ENCODE measurements around the gene HDAC4.

The HDAC4 gene

GRCh38 chr2:239146741-239147181 lies 254.1 kb downstream of the HDAC4 start:
- peaks cover 17% of the 10 kb centered on the region for H3K4me1 Mint-ChIP-seq
- CTCF ChIA-PET = no interaction called here
- no peak overlapping the region for H3K27ac Mint-ChIP-seq
- H3K9me3 Mint-ChIP-seq = peaks cover 11% of the 10 kb centered on the region
- DNase-seq = no peak
- peaks cover 67% of the 10 kb centered on the region for H3K36me3 Mint-ChIP-seq
- H3K4me3 Mint-ChIP-seq = no peak overlapping the region
- H3K27me3 Mint-ChIP-seq = no peaks in the 10 kb centered on the region

DNA sequence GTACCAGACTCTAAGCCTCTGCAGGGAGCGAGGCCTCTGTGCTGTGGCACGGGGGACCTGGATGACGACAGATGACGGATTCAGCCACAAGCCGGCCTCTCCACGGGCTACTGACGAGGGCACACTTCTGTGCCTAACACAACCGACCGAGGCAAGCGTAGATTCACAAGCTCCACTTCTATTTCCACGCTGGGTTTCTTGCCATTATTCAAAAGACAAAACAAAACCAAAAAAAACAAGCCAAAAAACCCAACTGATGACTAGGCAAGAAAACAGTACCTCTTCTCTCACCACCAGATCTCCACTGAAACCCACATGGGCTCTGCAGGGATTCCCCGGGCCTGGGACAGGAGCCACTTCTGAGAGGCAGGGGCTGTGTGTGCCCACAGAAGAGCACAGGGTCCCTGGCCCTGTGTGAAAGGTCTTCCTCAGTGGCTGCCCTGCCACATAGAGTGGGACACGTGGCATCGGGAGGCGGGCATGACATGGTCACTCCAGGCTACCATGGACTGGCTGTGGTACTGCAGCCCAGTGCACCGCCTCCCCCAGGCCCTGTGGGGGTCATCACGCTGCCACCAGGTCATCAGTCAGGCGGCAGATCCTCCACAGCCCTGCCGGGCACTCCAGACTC lies 254.7 kb downstream of the HDAC4 start:
- DNase-seq = no peak
- Mint-ChIP-seq H3K9me3 (peaks cover 11% of the 10 kb centered on the region), H3K27ac (no peak overlapping the region), H3K27me3 (no peaks in the 10 kb centered on the region), H3K36me3 (peaks cover 68% of the 10 kb centered on the region), H3K4me3 (no peak overlapping the region), H3K4me1 (peaks cover 10% of the 10 kb centered on the region)
- CTCF ChIA-PET = interaction anchor here (4.5 kb wide), 1 partner anchor 121 kb away, joined by 24 read pairs; no protein-coding TSS in a partner anchor

DNA sequence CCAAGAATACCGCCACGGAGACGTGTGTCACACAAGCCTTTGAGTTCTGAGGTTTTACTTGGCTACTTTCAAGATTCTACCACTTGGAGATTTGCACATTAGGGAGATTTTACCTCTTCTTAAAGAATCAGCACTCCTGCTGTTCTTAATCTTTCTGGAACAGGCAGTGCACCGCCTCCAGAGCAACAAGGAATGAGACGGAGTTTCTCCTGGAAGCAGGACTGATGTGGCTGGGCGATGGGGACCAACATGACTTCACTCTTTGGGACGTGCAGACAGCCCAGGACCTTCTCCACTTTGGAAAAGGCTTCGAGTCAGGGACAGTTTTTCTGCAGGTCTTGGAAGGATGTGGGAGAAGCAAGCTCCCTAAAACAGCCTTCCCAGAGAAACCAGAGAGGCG lies 255.2 kb downstream of the HDAC4 start:
- peaks cover 5% of the 10 kb centered on the region for H3K4me1 Mint-ChIP-seq
- peaks cover 5% of the 10 kb centered on the region for H3K9me3 Mint-ChIP-seq
- no peak overlapping the region for H3K27ac Mint-ChIP-seq
- H3K36me3 Mint-ChIP-seq = peaks cover 64% of the 10 kb centered on the region
- no peak for DNase-seq
- H3K4me3 Mint-ChIP-seq = no peak overlapping the region
- CTCF ChIA-PET = interaction anchor here (4.5 kb wide), 1 partner anchor 121 kb away, joined by 24 read pairs; no protein-coding TSS in a partner anchor
- H3K27me3 Mint-ChIP-seq = no peaks in the 10 kb centered on the region

GRCh38 chr2:239145106-239145505 lies 255.7 kb downstream of the HDAC4 start:
- no peak for DNase-seq
- Mint-ChIP-seq H3K4me3 (no peak overlapping the region), H3K9me3 (peaks cover 2% of the 10 kb centered on the region), H3K27ac (no peak overlapping the region), H3K27me3 (no peaks in the 10 kb centered on the region), H3K4me1 (peaks cover 2% of the 10 kb centered on the region), H3K36me3 (peaks cover 61% of the 10 kb centered on the region)
- CTCF ChIA-PET = interaction anchor here (0.6 to 4.5 kb wide), 3 partner anchors 9 to 252 kb away, joined by 3 to 24 read pairs (median 3); no protein-coding TSS in a partner anchor

- Mint-ChIP-seq H3K4me1 (no peaks in the 10 kb centered on the region), H3K27me3 (no peaks in the 10 kb centered on the region), H3K4me3 (no peak overlapping the region), H3K36me3 (peaks cover 63% of the 10 kb centered on the region), H3K27ac (no peak overlapping the region), H3K9me3 (no peaks in the 10 kb centered on the region)
- no peak for DNase-seq
- CTCF ChIA-PET = interaction anchor here (0.6 to 4.5 kb wide), 8 partner anchors 9 to 252 kb away, joined by 3 to 24 read pairs (median 4); no protein-coding TSS in a partner anchor
Measured at GRCh38 chr2:239144713-239144999, 256.2 kb downstream of the HDAC4 start.

- Mint-ChIP-seq H3K4me3 (no peak overlapping the region), H3K27ac (no peak overlapping the region), H3K36me3 (peaks cover 68% of the 10 kb centered on the region), H3K4me1 (no peaks in the 10 kb centered on the region), H3K9me3 (no peaks in the 10 kb centered on the region), H3K27me3 (no peaks in the 10 kb centered on the region)
- CTCF ChIA-PET = interaction anchor here (0.8 to 4.5 kb wide), 11 partner anchors 8 to 253 kb away, joined by 3 to 24 read pairs (median 3); no protein-coding TSS in a partner anchor
- DNase-seq = peak; percentile 30
Measured at GRCh38 chr2:239143858-239144712, 256.7 kb downstream of the HDAC4 start.

DNA sequence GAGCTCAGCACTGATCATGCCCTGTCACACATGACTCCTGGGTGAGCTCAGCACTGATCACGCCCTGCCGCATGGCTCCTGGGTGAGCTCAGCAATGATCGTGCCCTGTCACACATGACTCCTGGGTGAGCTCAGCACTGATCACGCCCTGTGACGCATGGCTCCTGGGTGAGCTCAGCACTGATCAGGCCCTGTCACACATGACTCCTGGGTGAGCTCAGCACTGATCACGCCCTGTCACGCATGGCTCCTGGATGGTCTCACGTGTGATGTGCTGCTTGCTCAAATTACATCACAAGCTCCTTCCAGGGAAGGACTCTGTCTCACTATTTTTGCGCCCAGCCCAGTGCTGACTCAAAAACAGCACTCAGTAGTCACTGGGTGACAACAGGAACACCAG lies 258.0 kb downstream of the HDAC4 start:
- Mint-ChIP-seq H3K9me3 (no peaks in the 10 kb centered on the region), H3K27me3 (no peaks in the 10 kb centered on the region), H3K4me3 (no peak overlapping the region), H3K36me3 (peaks cover 63% of the 10 kb centered on the region), H3K4me1 (no peaks in the 10 kb centered on the region), H3K27ac (no peak overlapping the region)
- no peak for DNase-seq
- CTCF ChIA-PET = interaction anchor here (0.6 to 4.5 kb wide), 7 partner anchors 9 to 151 kb away, joined by 3 to 24 read pairs (median 4); no protein-coding TSS in a partner anchor

- peaks cover 63% of the 10 kb centered on the region for H3K36me3 Mint-ChIP-seq
- H3K27ac Mint-ChIP-seq = peak overlapping the region; percentile 33
- no peaks in the 10 kb centered on the region for H3K9me3 Mint-ChIP-seq
- no peak for DNase-seq
- H3K4me1 Mint-ChIP-seq = no peaks in the 10 kb centered on the region
- H3K27me3 Mint-ChIP-seq = no peaks in the 10 kb centered on the region
- CTCF ChIA-PET = interaction anchor here (0.6 to 4.5 kb wide), 3 partner anchors 11 to 152 kb away, joined by 3 to 24 read pairs (median 4); no protein-coding TSS in a partner anchor
- no peak overlapping the region for H3K4me3 Mint-ChIP-seq
Measured at GRCh38 chr2:239142296-239142695, 258.5 kb downstream of the HDAC4 start.

GRCh38 chr2:239141021-239141760 lies 259.6 kb downstream of the HDAC4 start:
- Mint-ChIP-seq H3K4me1 (no peaks in the 10 kb centered on the region), H3K9me3 (peaks cover 3% of the 10 kb centered on the region), H3K27ac (peak overlapping the region; percentile 55), H3K27me3 (no peaks in the 10 kb centered on the region), H3K4me3 (no peak overlapping the region), H3K36me3 (peaks cover 70% of the 10 kb centered on the region)
- DNase-seq = no peak
- CTCF ChIA-PET = no interaction called here

- Mint-ChIP-seq H3K27me3 (no peaks in the 10 kb centered on the region), H3K36me3 (peaks cover 73% of the 10 kb centered on the region), H3K4me1 (no peaks in the 10 kb centered on the region), H3K9me3 (peaks cover 3% of the 10 kb centered on the region), H3K4me3 (no peak overlapping the region), H3K27ac (peak overlapping the region; percentile 19)
- CTCF ChIA-PET = no interaction called here
- DNase-seq = no peak
Measured at GRCh38 chr2:239140346-239141020, 260.3 kb downstream of the HDAC4 start.

DNA sequence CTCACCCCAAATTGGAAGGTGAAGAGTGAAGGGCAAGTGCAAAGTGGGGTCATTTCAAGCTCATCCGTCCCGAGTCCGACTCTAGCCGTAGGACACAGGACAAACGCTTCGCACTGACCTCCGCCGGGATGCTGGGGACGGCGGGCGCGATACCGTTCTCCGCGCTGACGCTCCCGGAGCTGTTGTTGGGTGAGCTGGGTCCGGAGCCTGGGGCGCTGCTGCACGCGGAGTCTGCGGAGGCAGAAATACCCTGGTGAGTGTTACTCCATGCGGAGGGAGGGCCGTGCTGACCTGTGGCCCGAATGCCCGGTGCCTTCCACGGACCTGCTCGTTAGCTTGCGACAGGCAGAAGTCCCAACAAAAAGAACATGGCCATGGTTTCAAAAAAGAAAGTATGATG lies 261.3 kb downstream of the HDAC4 start:
- Mint-ChIP-seq H3K9me3 (peaks cover 3% of the 10 kb centered on the region), H3K36me3 (peaks cover 74% of the 10 kb centered on the region), H3K27me3 (no peaks in the 10 kb centered on the region), H3K27ac (no peak overlapping the region), H3K4me1 (no peaks in the 10 kb centered on the region), H3K4me3 (no peak overlapping the region)
- DNase-seq = no peak
- CTCF ChIA-PET = no interaction called here

GRCh38 chr2:239139101-239139500 lies 261.7 kb downstream of the HDAC4 start:
- CTCF ChIA-PET = no interaction called here

GRCh38 chr2:239138610-239139009 lies 262.2 kb downstream of the HDAC4 start:
- H3K4me3 Mint-ChIP-seq = no peak overlapping the region
- no peaks in the 10 kb centered on the region for H3K27me3 Mint-ChIP-seq
- CTCF ChIA-PET = no interaction called here
- H3K9me3 Mint-ChIP-seq = peaks cover 3% of the 10 kb centered on the region
- no peak for DNase-seq
- H3K4me1 Mint-ChIP-seq = no peaks in the 10 kb centered on the region
- no peak overlapping the region for H3K27ac Mint-ChIP-seq
- H3K36me3 Mint-ChIP-seq = peaks cover 77% of the 10 kb centered on the region

More at GRCh38 chr2:239139101-239139500, 261.7 kb downstream of the HDAC4 start:
- Mint-ChIP-seq H3K4me3 (no peak overlapping the region), H3K27me3 (no peaks in the 10 kb centered on the region), H3K27ac (no peak overlapping the region), H3K4me1 (no peaks in the 10 kb centered on the region), H3K36me3 (peaks cover 77% of the 10 kb centered on the region), H3K9me3 (peaks cover 3% of the 10 kb centered on the region)
- DNase-seq = no peak

DNA sequence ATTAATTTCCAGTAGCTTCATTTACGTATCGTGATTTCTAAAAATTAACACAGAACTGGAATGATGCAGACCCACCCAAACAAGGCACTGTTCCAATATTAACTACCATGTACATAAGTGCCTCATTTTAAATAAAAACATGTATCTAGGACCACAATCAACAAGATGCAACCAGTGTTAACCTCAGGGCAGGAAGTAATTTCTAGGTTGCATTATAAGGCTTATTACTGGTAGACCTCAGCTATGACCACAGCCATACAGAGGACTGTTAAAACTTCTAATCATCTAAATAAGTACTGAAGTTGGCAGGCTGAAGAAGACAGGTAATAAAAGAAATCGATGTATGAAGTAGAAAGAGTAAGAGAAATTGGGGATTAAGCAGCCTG lies 262.9 kb downstream of the HDAC4 start:
- DNase-seq = no peak
- no peak overlapping the region for H3K27ac Mint-ChIP-seq

More for the DNA sequence above, 262.9 kb downstream of the HDAC4 start:
- Mint-ChIP-seq H3K4me3 (no peak overlapping the region), H3K27me3 (no peaks in the 10 kb centered on the region), H3K4me1 (no peaks in the 10 kb centered on the region), H3K36me3 (peaks cover 75% of the 10 kb centered on the region), H3K9me3 (peaks cover 3% of the 10 kb centered on the region)
- CTCF ChIA-PET = no interaction called here
